HG02610 (cell line): ENCODE measurements around the gene RDH5.

Experiments used
- ATAC-seq: cut with Tn5 transposase; IDR thresholded peaks from one replicate; pipeline ENCODE4 v1.9.1; 2021; ENCODE audit warnings: mild to moderate bottlenecking, moderate library complexity; ENCODE audit not compliant: unreplicated experiment

RDH5 gene

DNA sequence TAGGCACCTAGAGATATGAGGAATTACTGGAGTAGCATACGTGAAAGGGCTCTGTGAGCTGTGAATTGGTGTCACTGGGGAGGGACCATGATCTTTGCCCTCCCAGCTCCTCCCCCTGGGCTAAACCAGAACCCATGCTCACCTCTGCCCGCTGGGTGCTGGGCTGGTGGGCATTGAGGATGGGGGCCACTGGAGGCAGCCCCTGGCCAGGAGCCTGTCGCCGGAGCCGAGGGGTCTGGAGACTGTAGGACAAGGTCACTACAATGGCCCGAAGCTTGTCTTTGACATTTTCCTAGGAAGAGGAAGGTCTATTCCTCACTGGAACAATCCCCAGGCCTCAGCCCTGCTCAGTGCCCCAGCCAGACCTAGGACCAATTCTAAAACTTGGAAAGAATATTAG, 24.1 kb upstream of the RDH5 start:
- no peak for ATAC-seq

DNA sequence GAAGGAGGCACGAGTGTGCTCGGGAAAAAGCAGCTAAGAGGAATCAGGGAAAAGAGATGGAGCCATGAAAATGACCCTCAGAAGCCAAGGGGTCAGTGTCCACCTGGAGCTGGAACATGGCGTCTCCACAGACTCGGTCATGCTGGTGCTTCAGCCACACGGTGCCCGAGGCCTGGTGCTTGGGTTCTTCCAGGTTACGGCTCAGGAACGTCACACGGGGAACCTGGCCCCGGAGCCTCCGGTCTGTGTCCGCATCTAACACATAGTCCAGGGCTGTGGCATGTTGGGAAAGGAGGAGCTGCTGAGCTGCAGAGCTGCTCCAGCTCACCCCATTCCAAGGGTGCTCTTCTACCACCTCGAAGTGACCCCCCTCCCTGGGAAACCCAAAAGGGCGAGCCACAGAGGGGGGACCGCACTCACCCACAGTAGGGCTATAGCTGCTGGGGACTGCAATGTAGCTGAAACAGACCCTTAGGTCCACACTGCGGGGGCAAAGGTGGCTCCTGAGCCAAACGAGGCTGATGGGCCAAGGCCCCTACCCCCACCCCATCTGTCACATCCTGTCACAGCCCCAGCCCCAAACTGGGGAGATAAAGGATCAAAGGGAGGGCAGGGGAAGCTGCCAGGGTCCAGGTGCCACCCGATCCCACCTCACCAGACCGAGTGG, 23.3 kb upstream of the RDH5 start:
- no peak for ATAC-seq

DNA sequence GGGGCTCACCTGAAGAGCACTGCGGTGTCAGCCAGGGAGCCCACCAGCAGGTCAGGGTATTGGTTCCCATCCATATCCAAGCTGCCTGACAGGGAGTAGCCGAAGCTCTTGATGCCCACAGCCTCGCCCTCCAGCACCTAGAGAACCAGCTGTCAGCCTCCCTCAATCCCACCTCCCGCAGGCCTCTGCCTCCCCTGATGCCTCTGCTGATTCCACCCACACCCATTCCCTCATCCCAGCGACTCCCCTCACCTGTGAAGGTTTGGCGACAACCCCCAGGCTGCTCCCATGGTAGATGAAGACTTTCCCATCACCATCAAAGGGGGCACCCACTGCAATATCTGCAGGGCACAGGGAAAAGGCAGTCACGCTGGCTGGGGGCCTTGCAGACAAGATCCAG, 22.5 kb upstream of the RDH5 start:
- ATAC-seq: no peak

GRCh38 chr12:55698241-55698955, 21.8 kb upstream of the RDH5 start:
- no peak for ATAC-seq

DNA sequence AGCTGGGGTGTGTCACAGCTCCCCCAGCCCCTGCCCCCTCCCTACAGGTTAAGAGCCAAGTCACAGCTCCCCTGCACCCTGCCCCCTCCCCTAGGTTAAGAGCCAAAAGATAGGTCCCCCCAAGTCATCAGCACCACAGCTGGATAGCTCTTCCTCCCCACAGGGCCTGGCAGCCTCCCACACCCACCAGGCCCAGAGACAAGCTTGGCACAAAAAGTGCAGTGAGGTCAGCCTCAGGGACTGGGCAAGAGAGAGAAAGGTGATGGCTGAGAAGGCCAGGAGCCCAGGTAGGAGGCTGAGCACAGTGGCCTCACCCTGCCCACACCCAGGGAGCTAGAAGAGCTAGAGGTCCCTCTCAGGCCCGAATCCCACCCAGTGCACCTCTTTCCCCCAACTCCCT, 21.2 kb upstream of the RDH5 start:
- no peak for ATAC-seq

- ATAC-seq: no peak
Measured at GRCh38 chr12:55699471-55700055, 20.6 kb upstream of the RDH5 start.

- no peak for ATAC-seq
Measured at GRCh38 chr12:55700255-55701018, 19.8 kb upstream of the RDH5 start.

GRCh38 chr12:55702861-55703260, 17.3 kb upstream of the RDH5 start:
- no peak for ATAC-seq

DNA sequence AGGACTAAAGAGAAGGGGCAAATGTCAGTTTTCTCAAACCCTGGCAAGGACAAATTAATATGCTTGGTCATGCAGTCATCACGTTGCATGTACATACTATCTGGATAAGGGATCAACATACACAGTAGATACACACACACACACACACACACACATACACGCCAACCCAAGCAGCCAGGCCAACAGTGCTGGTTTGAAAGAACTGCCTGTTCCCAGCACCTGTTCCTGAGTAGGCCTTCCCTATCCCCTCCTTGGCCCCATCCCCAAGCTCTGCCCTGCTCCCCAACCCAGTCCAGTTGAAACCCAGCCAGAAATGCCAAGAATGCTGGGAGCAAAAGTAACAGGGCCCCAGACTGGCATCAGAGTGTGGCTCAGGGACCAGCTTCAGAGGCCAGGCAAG, 16.9 kb upstream of the RDH5 start:
- ATAC-seq: no peak

DNA sequence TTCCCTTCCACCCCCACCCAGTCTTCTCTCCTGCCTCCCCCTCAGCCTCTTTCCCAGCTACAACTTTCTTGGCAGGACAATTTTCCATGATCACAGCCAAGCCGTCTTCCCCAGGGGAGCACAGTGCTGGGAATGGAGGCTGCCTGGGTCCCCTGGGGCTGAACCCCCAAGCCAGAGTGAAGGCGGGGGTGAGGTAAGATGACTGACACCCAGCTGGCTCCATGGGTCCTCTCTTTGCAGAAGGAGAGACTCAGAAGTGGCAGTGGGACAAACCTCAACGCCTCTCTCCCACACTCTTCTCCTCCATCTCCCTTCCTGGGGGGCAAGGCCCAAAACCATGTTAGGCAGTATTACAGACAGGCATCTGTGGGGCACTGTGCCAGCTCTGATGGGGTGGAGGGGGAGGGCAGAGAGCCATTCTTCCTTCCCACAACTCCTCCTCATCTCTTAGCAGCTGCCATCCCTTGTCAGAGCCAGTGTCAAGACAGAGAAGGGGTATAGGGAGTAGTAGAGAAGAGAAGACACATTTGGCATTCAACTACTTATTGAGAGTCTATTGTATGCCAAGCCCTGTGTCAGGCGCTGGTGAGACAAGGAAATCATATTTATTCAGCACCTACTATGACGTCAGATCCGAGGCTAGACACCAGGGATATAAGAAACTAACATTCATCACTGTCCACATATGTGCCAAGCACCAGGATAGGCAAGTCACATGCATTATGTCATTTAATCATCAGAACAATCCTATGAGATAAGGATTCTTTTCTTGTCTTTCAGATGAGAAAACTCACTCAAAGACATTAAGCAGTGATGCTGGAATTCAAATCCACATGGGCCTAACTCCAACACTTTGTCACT, 16.1 kb upstream of the RDH5 start:
- ATAC-seq: no peak

GRCh38 chr12:55704824-55705718, 15.1 kb upstream of the RDH5 start:
- no peak for ATAC-seq

DNA sequence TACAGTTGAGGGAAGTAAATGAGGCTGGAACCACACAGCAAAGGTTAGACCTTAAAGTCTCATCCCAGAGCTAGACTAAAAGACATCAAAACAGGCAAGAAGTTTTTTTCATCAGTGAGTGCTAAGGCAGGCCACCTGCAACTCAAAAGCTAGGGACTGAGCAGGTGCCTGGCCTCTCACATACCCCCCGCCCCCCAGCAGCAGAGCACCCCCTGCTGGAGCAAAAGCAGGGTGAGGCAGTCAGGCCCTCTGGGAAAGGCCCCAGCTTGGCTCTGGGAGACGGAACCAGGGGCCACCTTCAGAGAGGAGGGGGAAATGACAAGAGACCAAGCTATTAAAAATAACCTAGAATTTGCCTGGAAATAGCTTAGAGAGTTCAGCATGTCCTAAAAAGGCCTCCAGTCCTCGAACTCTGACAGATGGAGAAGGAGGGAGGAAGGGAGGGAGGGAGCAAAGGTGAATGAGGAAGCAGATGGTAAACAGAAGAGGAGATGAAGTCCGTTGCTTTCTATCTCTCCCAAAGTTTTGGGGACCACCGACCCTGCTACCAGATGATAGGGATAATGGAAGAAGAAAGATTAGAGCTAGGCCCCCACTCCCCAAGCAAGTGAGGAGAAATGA, 14.3 kb upstream of the RDH5 start:
- no peak for ATAC-seq

GRCh38 chr12:55706568-55707218, 13.5 kb upstream of the RDH5 start:
- ATAC-seq: no peak

GRCh38 chr12:55707219-55707671, 12.9 kb upstream of the RDH5 start:
- no peak for ATAC-seq

- peak; percentile 56 for ATAC-seq
Measured at GRCh38 chr12:55707841-55708694, 12.1 kb upstream of the RDH5 start, which contains the start of gene ITGA7. Gene ITGA7 (minus strand): TSS chr12:55707904. CDS start chr12:55707682, 222 bp downstream.

DNA sequence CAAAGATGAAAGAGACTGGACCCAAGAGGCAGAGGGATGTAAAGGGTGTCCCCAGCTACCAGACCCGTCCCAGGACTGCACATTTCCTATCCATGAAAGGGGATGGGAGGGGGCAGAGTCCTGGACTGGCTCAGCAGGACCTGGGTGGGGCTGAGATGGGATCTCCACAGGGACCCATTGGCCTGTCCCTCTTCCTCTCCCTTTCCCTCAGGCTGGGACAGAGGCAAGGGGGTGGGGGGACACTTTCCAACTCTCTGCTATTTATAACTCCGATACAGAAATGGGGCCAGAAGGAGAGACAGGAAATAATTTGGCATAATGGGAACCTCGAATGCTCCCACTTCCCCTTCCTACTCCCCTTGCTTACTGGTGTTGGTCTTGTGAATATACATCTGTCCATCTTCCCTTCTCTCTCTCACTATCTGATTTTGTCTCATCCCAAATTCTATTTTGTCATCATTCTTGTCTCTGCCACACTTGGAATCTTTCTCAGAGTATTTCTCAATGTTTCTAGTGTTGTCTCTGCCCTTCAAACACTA, 11.4 kb upstream of the RDH5 start:
- no peak for ATAC-seq
